H9 (cell line): ENCODE results near the gene DCAF4L1. TPM values are rescaled to one million over a fixed set of nuclear protein-coding genes. Genes with fewer than 3 reads are reported as not detected.

Experiments used
- DNase-seq: peaks from one replicate; pipeline ENCODE4 v3.0.0-alpha.2; 2017
- H2AFZ ChIP-seq: one replicate; pipeline ENCODE4 v1.6.1; 2013; ENCODE audit warnings: mild to moderate bottlenecking, low read length, control low read depth, moderate library complexity
- H2AK5ac ChIP-seq: 2 replicates; pipeline ENCODE4 v1.6.1; 2013; ENCODE audit warnings: low read length, control low read depth, mixed read lengths; ENCODE audit not compliant: insufficient read length
- H2BK120ac ChIP-seq: one replicate; pipeline ENCODE4 v1.6.1; 2013; ENCODE audit warnings: low read depth, mild to moderate bottlenecking, low read length, control low read depth, inconsistent platforms; ENCODE audit not compliant: poor library complexity, severe bottlenecking
- H2BK12ac ChIP-seq: 2 replicates; pipeline ENCODE4 v1.6.1; 2013; ENCODE audit warnings: low read length, control low read depth, mixed read lengths, low read depth; ENCODE audit not compliant: insufficient read length
- H2BK15ac ChIP-seq: 2 replicates; pipeline ENCODE4 v1.6.1; 2013; ENCODE audit warnings: low read depth, low read length, control low read depth
- H2BK20ac ChIP-seq: one replicate; pipeline ENCODE4 v1.6.1; 2013; ENCODE audit warnings: low read depth, mild to moderate bottlenecking, low read length, control low read depth, inconsistent platforms; ENCODE audit not compliant: poor library complexity, severe bottlenecking
- H2BK5ac ChIP-seq: 2 replicates; pipeline ENCODE4 v1.6.1; 2013; ENCODE audit warnings: low read length, control low read depth, mixed read lengths; ENCODE audit not compliant: insufficient read length
- H3K14ac ChIP-seq: 2 replicates; pipeline ENCODE4 v1.6.1; 2013; ENCODE audit warnings: low read length, control low read depth; ENCODE audit not compliant: insufficient read depth
- H3K18ac ChIP-seq: 2 replicates; pipeline ENCODE4 v1.6.1; 2013; ENCODE audit warnings: low read depth, mild to moderate bottlenecking, mixed read lengths, low read length, control low read depth; ENCODE audit not compliant: insufficient read length
- H3K23ac ChIP-seq: 2 replicates; pipeline ENCODE4 v1.6.1; 2013; ENCODE audit warnings: low read length, control low read depth, mixed read lengths, low read depth; ENCODE audit not compliant: insufficient read length
- H3K23me2 ChIP-seq: 2 replicates; pipeline ENCODE4 v1.6.1; 2013; ENCODE audit warnings: low read depth, mild to moderate bottlenecking, mixed read lengths, low read length, control low read depth; ENCODE audit not compliant: insufficient read length, poor library complexity, severe bottlenecking
- H3K27ac ChIP-seq: 2 replicates; pipeline ENCODE4 v1.5.1; 2013; ENCODE audit warnings: low read length, control low read depth, mixed read lengths, low read depth; ENCODE audit not compliant: insufficient read length
- H3K27me3 ChIP-seq: 2 replicates; pipeline ENCODE4 v1.6.1; 2013; ENCODE audit warnings: low read length, control low read depth, inconsistent platforms; ENCODE audit not compliant: insufficient read depth
- H3K4ac ChIP-seq: 2 replicates; pipeline ENCODE4 v1.6.1; 2013; ENCODE audit warnings: low read depth, mild to moderate bottlenecking, control low read depth, inconsistent platforms, low read length, moderate library complexity
- H3K4me1 ChIP-seq: 2 replicates; pipeline ENCODE4 v1.6.1; 2013; ENCODE audit warnings: low read length, control low read depth, inconsistent platforms; ENCODE audit not compliant: insufficient read depth
- H3K4me2 ChIP-seq: 2 replicates; pipeline ENCODE4 v1.6.1; 2013; ENCODE audit warnings: low read length, control low read depth, mixed read lengths; ENCODE audit not compliant: insufficient read length, insufficient read depth
- H3K56ac ChIP-seq: 2 replicates; pipeline ENCODE4 v1.6.1; 2013; ENCODE audit warnings: low read depth, mild to moderate bottlenecking, mixed read lengths, low read length, control low read depth; ENCODE audit not compliant: insufficient read length
- H3K79me1 ChIP-seq: 2 replicates; pipeline ENCODE4 v1.6.1; 2013; ENCODE audit warnings: low read depth, mild to moderate bottlenecking, moderate library complexity, low read length, control low read depth, inconsistent platforms; ENCODE audit not compliant: insufficient read depth, poor library complexity, severe bottlenecking
- H3K79me2 ChIP-seq: 2 replicates; pipeline ENCODE4 v1.6.1; 2013; ENCODE audit warnings: low read length, control low read depth, inconsistent platforms; ENCODE audit not compliant: insufficient read depth
- H3K9ac ChIP-seq: 2 replicates; pipeline ENCODE4 v1.6.1; 2013; ENCODE audit warnings: low read length, control low read depth, mixed read lengths; ENCODE audit not compliant: insufficient read length; ENCODE audit errors: extremely low read depth
- H3K9me3 ChIP-seq: one replicate; pipeline ENCODE4 v1.6.1; 2013; ENCODE audit warnings: low read depth, low read length, inconsistent platforms; ENCODE audit not compliant: control insufficient read depth
- H3T11ph ChIP-seq: one replicate; pipeline ENCODE4 v1.6.1; 2013; ENCODE audit warnings: mild to moderate bottlenecking, low read length, control low read depth, inconsistent platforms
- H4K20me1 ChIP-seq: one replicate; pipeline ENCODE4 v1.6.1; 2013; ENCODE audit not compliant: control insufficient read depth, insufficient read length, insufficient read depth
- H4K5ac ChIP-seq: 2 replicates; pipeline ENCODE4 v1.6.1; 2013; ENCODE audit warnings: low read depth, mild to moderate bottlenecking, mixed read lengths, low read length, control low read depth; ENCODE audit not compliant: insufficient read length
- H4K8ac ChIP-seq: replicated peaks from 2 replicates; pipeline ENCODE4 v1.6.1; 2013; ENCODE audit warnings: low read length, control low read depth, mixed read lengths, low read depth; ENCODE audit not compliant: insufficient read length
- H4K91ac ChIP-seq: 2 replicates; pipeline ENCODE4 v1.6.1; 2013; ENCODE audit warnings: low read depth, mild to moderate bottlenecking, moderate library complexity, mixed read lengths, low read length, control low read depth; ENCODE audit not compliant: insufficient read length
- H3K27ac Mint-ChIP-seq, 3 experiments: 2 replicates in 2 of 3; 3 replicates in 1 of 3; pipeline ENCODE4 v1.8.0; 2020 to 2021; ENCODE audit warnings: mixed read lengths in 3 of 3, mild to moderate bottlenecking in 1 of 3, moderate library complexity in 1 of 3
- H3K27me3 Mint-ChIP-seq: 2 replicates; pipeline ENCODE4 v1.8.0; 2021; ENCODE audit warnings: low read depth, mild to moderate bottlenecking, moderate library complexity, mixed read lengths
- H3K36me3 Mint-ChIP-seq, 3 experiments: 2 replicates in 2 of 3; 3 replicates in 1 of 3; pipeline ENCODE4 v1.8.0; 2020 to 2021; ENCODE audit warnings: low read depth in 3 of 3, mixed read lengths in 3 of 3; ENCODE audit not compliant: insufficient read depth in 1 of 3
- H3K4me1 Mint-ChIP-seq, 2 experiments: 2 replicates each; pipeline ENCODE4 v1.8.0; 2020; ENCODE audit warnings: mixed read lengths in 2 of 2
- H3K4me3 Mint-ChIP-seq, 2 experiments: 2 replicates in 1 of 2; 3 replicates in 1 of 2; pipeline ENCODE4 v1.8.0; 2020 to 2021; ENCODE audit warnings: mild to moderate bottlenecking in 2 of 2, mixed read lengths in 2 of 2, moderate library complexity in 1 of 2
- H3K9me3 Mint-ChIP-seq, 2 experiments: 2 replicates in 1 of 2; 3 replicates in 1 of 2; pipeline ENCODE4 v1.8.0; 2020; ENCODE audit warnings: mild to moderate bottlenecking in 2 of 2, mixed read lengths in 2 of 2, moderate library complexity in 1 of 2
- WGBS: extraction: QIAGEN DNeasy Blood & Tissue Kit; methylation state at CpG from one replicate; pipeline ENCODE4 v1.1.7; 2013; ENCODE audit warnings: missing lambda C conversion rate, low lambda C conversion rate, mixed read lengths; ENCODE audit not compliant: insufficient read length; ENCODE audit errors: extremely low coverage; 5-methylcytosine and 5-hydroxymethylcytosine counted together
- total RNA-seq: library from RNA; stranded (reverse); gene quantifications from 2 replicates; pipeline ENCODE4 v1.2.1, GENCODE V29; 2021
- TF ChIP-seq, protein P1 (sequence below): fragments of 200-600 bp; sonication (generic); conservative IDR thresholded peaks from 3 replicates; pipeline ENCODE4 v1.8.0; 2021; ENCODE audit warnings: antibody characterized with exemption, mild to moderate bottlenecking

Gene DCAF4L1
- total RNA-seq, 1 experiment from 2014 or later, result 0.07 TPM

- Histone ChIP-seq H4K8ac (no peak overlapping the region), H3K4ac (no peak overlapping the region), H4K5ac (no peak overlapping the region), H3K9me3 (no peaks in the 10 kb centered on the region), H2BK120ac (no peak overlapping the region), H3K9ac (no peak overlapping the region), H3T11ph (no peak overlapping the region), H3K23me2 (no peaks in the 10 kb centered on the region), H3K14ac (no peak overlapping the region), H2AFZ (no peak overlapping the region), H3K27ac (no peak overlapping the region), H4K91ac (no peak overlapping the region), H3K4me2 (no peak overlapping the region), H3K56ac (no peak overlapping the region), H3K79me1 (no peaks in the 10 kb centered on the region), H2BK5ac (no peak overlapping the region), H3K79me2 (no peaks in the 10 kb centered on the region), H2AK5ac (no peak overlapping the region), H3K4me1 (no peaks in the 10 kb centered on the region), H4K20me1 (no peaks in the 10 kb centered on the region), H3K18ac (no peak overlapping the region), H3K27me3 (no peaks in the 10 kb centered on the region), H3K23ac (no peak overlapping the region), H2BK15ac (no peak overlapping the region), H2BK12ac (no peak overlapping the region), H2BK20ac (no peak overlapping the region)
- H3K27ac Mint-ChIP-seq, result no peak overlapping the region
- no peak for DNase-seq
- H3K27me3 Mint-ChIP-seq, result peaks cover 4% of the 10 kb centered on the region
- TF ChIP-seq, protein P1, sequence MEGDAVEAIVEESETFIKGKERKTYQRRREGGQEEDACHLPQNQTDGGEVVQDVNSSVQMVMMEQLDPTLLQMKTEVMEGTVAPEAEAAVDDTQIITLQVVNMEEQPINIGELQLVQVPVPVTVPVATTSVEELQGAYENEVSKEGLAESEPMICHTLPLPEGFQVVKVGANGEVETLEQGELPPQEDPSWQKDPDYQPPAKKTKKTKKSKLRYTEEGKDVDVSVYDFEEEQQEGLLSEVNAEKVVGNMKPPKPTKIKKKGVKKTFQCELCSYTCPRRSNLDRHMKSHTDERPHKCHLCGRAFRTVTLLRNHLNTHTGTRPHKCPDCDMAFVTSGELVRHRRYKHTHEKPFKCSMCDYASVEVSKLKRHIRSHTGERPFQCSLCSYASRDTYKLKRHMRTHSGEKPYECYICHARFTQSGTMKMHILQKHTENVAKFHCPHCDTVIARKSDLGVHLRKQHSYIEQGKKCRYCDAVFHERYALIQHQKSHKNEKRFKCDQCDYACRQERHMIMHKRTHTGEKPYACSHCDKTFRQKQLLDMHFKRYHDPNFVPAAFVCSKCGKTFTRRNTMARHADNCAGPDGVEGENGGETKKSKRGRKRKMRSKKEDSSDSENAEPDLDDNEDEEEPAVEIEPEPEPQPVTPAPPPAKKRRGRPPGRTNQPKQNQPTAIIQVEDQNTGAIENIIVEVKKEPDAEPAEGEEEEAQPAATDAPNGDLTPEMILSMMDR, result no peak
- H3K36me3 Mint-ChIP-seq, result peaks cover 5% of the 10 kb centered on the region in 3 experiments; a peak in 5 of 7 replicates
- WGBS, result no CpG with 5 or more reads among the region's 1 CpG
- H3K4me1 Mint-ChIP-seq, result peaks cover 8 to 10% of the 10 kb centered on the region in 2 experiments
- H3K4me3 Mint-ChIP-seq, result no peak overlapping the region
- peaks cover 5 to 6% of the 10 kb centered on the region in 2 experiments; a peak in 3 of 5 replicates for H3K9me3 Mint-ChIP-seq
Observed at GRCh38 chr4:41976775-41977516, 4.6 kb upstream of the DCAF4L1 start.
